Measurements from ENCODE around the gene FCHSD2.

Gene FCHSD2

DNA sequence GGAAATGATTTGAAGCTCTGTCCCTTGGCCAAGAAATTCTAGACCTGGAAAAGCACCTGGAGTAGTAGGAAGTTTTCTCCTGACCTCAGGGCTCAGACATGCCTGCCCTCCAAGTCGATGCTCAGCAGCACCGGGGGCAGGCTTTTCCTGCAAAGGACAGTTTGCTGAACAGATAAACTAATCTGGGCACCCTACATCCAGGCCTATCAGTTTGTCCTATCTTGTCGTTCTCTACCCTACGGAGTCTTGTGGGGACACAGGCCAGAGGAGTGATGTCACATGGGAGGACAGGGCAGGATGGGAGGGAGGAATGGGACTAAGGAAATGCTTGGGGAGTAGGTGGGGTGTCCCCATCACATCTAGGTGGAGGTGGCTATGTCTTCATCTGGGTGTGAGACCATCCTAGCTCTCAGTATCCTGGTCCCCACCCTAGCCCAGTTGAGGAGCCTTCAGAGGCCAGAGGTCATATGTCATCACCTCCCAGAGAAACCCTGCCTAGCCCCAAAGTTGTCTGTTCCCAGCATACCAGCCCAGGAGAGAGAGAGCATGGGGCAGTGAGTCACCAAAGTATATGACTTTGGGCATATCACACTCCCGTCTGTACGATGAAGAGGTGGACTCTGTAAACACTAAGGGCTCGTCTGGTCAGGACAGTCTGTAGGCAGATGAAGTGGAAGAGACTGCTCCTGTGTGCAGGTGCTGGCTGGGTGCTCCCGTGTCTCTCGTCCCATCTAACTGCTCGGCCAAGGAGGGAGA is 18.1 kb upstream of the FCHSD2 start:
- H3K4me1 ChIP-seq (ENCODE audit: control insufficient read depth in 2 of 2, insufficient read depth in 2 of 2, low read length in 2 of 2) = peaks cover under 1 to 15% of the 10 kb centered on the region in 2 donors
- H3K9me3 ChIP-seq (ENCODE audit: control insufficient read depth in 2 of 2, low read length in 2 of 2) = no peaks in the 10 kb centered on the region
- no peak overlapping the region for H3K27ac ChIP-seq (ENCODE audit: low read depth in 2 of 2, low read length in 2 of 2)
- H3K27me3 ChIP-seq (ENCODE audit: control insufficient read depth in 2 of 2, insufficient read depth in 2 of 2, low read length in 2 of 2) = no peaks in the 10 kb centered on the region
- no peaks in the 10 kb centered on the region for H3K36me3 ChIP-seq (ENCODE audit: control insufficient read depth in 2 of 2, insufficient read depth in 2 of 2, low read length in 2 of 2)
- H3K4me3 ChIP-seq (ENCODE audit: low read length in 2 of 2) = no peak overlapping the region
- H3K9ac ChIP-seq (ENCODE audit: low read depth in 1 of 2, low read length in 2 of 2) = no peak overlapping the region

- Histone ChIP-seq H3K27me3 (ENCODE audit: control insufficient read depth in 2 of 2, insufficient read depth in 2 of 2, low read length in 2 of 2) (no peaks in the 10 kb centered on the region), H3K9me3 (ENCODE audit: control insufficient read depth in 2 of 2, low read length in 2 of 2) (no peaks in the 10 kb centered on the region), H3K9ac (ENCODE audit: low read depth in 1 of 2, low read length in 2 of 2) (no peak overlapping the region), H3K4me1 (ENCODE audit: control insufficient read depth in 2 of 2, insufficient read depth in 2 of 2, low read length in 2 of 2) (peaks cover 3 to 18% of the 10 kb centered on the region in 2 donors), H3K4me3 (ENCODE audit: low read length in 2 of 2) (no peak overlapping the region), H3K27ac (ENCODE audit: low read depth in 2 of 2, low read length in 2 of 2) (peak overlapping the region in 1 of 2 donors; percentile 3), H3K36me3 (ENCODE audit: control insufficient read depth in 2 of 2, insufficient read depth in 2 of 2, low read length in 2 of 2) (no peaks in the 10 kb centered on the region)
Measured at GRCh38 chr11:73159297-73159696, 17.2 kb upstream of the FCHSD2 start.

- Histone ChIP-seq H3K27me3 (ENCODE audit: control insufficient read depth in 2 of 2, insufficient read depth in 2 of 2, low read length in 2 of 2) (no peaks in the 10 kb centered on the region), H3K4me3 (ENCODE audit: low read length in 2 of 2) (no peak overlapping the region), H3K9ac (ENCODE audit: low read depth in 1 of 2, low read length in 2 of 2) (no peak overlapping the region), H3K36me3 (ENCODE audit: control insufficient read depth in 2 of 2, insufficient read depth in 2 of 2, low read length in 2 of 2) (no peaks in the 10 kb centered on the region), H3K9me3 (ENCODE audit: control insufficient read depth in 2 of 2, low read length in 2 of 2) (no peaks in the 10 kb centered on the region), H3K4me1 (ENCODE audit: control insufficient read depth in 2 of 2, insufficient read depth in 2 of 2, low read length in 2 of 2) (peaks cover 7 to 24% of the 10 kb centered on the region in 2 donors), H3K27ac (ENCODE audit: low read depth in 2 of 2, low read length in 2 of 2) (peak overlapping the region; percentile 25 to 59)
Measured at GRCh38 chr11:73158356-73159051, 16.4 kb upstream of the FCHSD2 start.

DNA sequence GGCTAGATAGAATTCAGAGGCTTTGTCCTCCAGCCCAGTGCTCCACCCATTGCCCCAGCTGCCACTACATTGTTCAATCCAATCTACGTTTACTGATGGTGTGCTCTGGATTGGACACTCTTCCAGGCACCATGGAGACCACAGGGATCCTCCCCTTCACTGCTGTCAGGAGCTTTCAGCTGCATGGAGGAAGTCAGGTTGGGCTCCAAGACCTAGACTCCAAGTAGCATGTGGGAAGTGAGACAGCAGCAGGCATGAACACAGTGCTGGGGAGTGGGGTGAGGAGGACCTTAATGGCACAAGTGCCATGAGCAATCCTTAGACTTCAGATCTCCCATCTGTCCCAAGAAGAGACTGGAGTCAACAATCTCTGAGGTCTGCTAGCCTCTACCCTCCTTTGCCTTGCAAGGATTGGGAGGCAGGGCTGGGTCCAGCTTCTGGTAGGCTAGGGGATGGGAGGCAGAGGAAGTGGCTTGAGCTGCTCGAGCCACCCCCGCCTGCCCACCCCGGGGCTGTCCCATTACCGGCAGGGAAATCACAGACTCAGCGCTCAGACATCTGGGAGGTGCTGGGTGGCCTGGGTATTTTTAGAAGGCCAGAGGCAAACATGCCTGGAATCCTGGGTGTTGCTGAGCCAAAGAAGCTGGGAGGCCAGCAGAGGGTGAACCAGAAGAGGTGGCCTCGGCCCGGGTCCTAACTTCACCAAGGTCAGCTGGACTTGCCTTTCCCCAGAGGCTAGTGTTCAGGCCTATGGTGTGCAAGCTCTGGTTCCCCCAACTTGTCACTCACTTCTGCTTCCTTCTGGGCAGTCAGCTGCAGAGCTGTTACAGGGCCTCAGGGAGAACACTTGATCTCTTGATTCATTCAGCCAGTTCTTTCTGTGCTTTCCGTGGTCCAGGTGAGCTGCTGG is 15.2 kb upstream of the FCHSD2 start:
- Histone ChIP-seq H3K9me3 (ENCODE audit: control insufficient read depth in 2 of 2, low read length in 2 of 2) (no peaks in the 10 kb centered on the region), H3K4me1 (ENCODE audit: control insufficient read depth in 2 of 2, insufficient read depth in 2 of 2, low read length in 2 of 2) (peaks cover 11 to 29% of the 10 kb centered on the region in 2 donors), H3K9ac (ENCODE audit: low read depth in 1 of 2, low read length in 2 of 2) (no peak overlapping the region), H3K27ac (ENCODE audit: low read depth in 2 of 2, low read length in 2 of 2) (peak overlapping the region; percentile 25 to 59), H3K27me3 (ENCODE audit: control insufficient read depth in 2 of 2, insufficient read depth in 2 of 2, low read length in 2 of 2) (no peaks in the 10 kb centered on the region), H3K4me3 (ENCODE audit: low read length in 2 of 2) (no peak overlapping the region), H3K36me3 (ENCODE audit: control insufficient read depth in 2 of 2, insufficient read depth in 2 of 2, low read length in 2 of 2) (no peaks in the 10 kb centered on the region)

DNA sequence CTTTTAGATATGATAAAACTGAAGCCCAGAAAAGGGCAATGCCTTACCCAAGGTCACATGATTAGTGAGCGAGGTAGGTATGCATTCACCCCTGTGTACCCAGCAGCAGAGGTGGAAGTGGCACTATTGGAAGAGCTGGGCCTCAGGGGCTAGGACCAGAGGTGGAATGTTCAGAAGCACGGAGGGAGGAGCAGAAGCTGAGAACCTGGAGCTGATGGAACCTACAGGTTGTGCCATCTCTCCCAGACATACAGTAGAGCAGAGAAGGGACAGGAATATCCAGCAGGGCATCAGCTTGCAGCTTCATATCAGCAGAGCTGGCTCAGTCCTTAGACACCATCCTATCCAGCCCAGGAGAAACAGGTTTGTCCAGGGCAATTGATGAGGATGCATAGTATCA is 14.6 kb upstream of the FCHSD2 start:
- no peak overlapping the region for H3K9ac ChIP-seq (ENCODE audit: low read depth in 1 of 2, low read length in 2 of 2)
- H3K27me3 ChIP-seq (ENCODE audit: control insufficient read depth in 2 of 2, insufficient read depth in 2 of 2, low read length in 2 of 2) = no peaks in the 10 kb centered on the region
- H3K9me3 ChIP-seq (ENCODE audit: control insufficient read depth in 2 of 2, low read length in 2 of 2) = no peaks in the 10 kb centered on the region
- H3K27ac ChIP-seq (ENCODE audit: low read depth in 2 of 2, low read length in 2 of 2) = peak overlapping the region in 1 of 2 donors; percentile 59
- H3K4me3 ChIP-seq (ENCODE audit: low read length in 2 of 2) = no peak overlapping the region
- H3K4me1 ChIP-seq (ENCODE audit: control insufficient read depth in 2 of 2, insufficient read depth in 2 of 2, low read length in 2 of 2) = peaks cover 12 to 29% of the 10 kb centered on the region in 2 donors
- H3K36me3 ChIP-seq (ENCODE audit: control insufficient read depth in 2 of 2, insufficient read depth in 2 of 2, low read length in 2 of 2) = no peaks in the 10 kb centered on the region

DNA sequence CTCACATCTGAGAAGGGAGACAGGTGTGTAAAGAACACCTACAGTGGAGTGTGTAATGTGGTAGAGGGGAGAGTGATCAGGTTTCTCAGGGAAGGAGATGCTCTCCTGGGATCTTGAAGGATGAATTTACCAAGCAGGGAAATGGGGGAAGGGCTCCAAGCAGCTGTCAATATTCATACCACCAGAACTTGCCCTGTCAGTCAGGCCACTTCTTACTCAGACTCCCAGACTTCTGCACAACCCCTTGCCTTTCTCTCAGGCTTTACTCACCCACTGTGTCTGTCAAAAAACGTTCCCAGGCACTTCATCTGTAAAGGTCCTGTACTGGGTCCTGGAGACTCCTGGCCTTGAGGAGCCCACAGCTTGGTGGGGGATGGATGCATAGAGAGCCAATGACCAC is 14.0 kb upstream of the FCHSD2 start:
- H3K9ac ChIP-seq (ENCODE audit: low read depth in 1 of 2, low read length in 2 of 2) = no peak overlapping the region
- H3K27ac ChIP-seq (ENCODE audit: low read depth in 2 of 2, low read length in 2 of 2) = no peak overlapping the region
- H3K4me1 ChIP-seq (ENCODE audit: control insufficient read depth in 2 of 2, insufficient read depth in 2 of 2, low read length in 2 of 2) = peaks cover 12 to 29% of the 10 kb centered on the region in 2 donors
- no peaks in the 10 kb centered on the region for H3K36me3 ChIP-seq (ENCODE audit: control insufficient read depth in 2 of 2, insufficient read depth in 2 of 2, low read length in 2 of 2)
- H3K4me3 ChIP-seq (ENCODE audit: low read length in 2 of 2) = no peak overlapping the region
- no peaks in the 10 kb centered on the region for H3K9me3 ChIP-seq (ENCODE audit: control insufficient read depth in 2 of 2, low read length in 2 of 2)
- no peaks in the 10 kb centered on the region for H3K27me3 ChIP-seq (ENCODE audit: control insufficient read depth in 2 of 2, insufficient read depth in 2 of 2, low read length in 2 of 2)

DNA sequence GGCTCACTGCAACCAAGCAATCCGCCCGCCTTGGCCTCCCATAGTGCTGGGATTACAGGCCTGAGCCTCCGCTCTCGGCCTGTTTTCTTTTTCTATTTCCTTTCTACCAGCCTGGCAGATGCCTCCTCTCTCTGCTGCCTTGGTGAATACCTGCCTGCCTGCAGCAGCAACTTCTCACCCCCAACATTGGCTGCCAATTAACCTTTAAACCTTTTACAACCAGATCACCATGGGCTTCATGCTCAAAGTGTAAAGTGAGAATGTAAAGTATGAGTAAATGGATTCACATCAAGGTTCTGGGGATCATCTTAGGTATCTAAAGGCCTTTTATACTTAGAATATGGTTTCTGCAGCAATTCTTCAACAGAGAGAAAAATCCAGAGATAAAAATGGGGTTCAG is 13.0 kb upstream of the FCHSD2 start:
- peak overlapping the region in 1 of 2 donors; percentile 46 for H3K27ac ChIP-seq (ENCODE audit: low read depth in 2 of 2, low read length in 2 of 2)
- no peak overlapping the region for H3K4me3 ChIP-seq (ENCODE audit: low read length in 2 of 2)

GRCh38 chr11:73154178-73154577 is 12.1 kb upstream of the FCHSD2 start:
- no peaks in the 10 kb centered on the region for H3K27me3 ChIP-seq (ENCODE audit: control insufficient read depth in 2 of 2, insufficient read depth in 2 of 2, low read length in 2 of 2)
- no peaks in the 10 kb centered on the region for H3K36me3 ChIP-seq (ENCODE audit: control insufficient read depth in 2 of 2, insufficient read depth in 2 of 2, low read length in 2 of 2)
- H3K27ac ChIP-seq (ENCODE audit: low read depth in 2 of 2, low read length in 2 of 2) = peak overlapping the region; percentile 34 to 78
- no peaks in the 10 kb centered on the region for H3K9me3 ChIP-seq (ENCODE audit: control insufficient read depth in 2 of 2, low read length in 2 of 2)
- no peak overlapping the region for H3K4me3 ChIP-seq (ENCODE audit: low read length in 2 of 2)
- H3K4me1 ChIP-seq (ENCODE audit: control insufficient read depth in 2 of 2, insufficient read depth in 2 of 2, low read length in 2 of 2) = peaks cover 12 to 32% of the 10 kb centered on the region in 2 donors
- H3K9ac ChIP-seq (ENCODE audit: low read depth in 1 of 2, low read length in 2 of 2) = no peak overlapping the region

More for the DNA sequence above, 13.0 kb upstream of the FCHSD2 start:
- H3K27me3 ChIP-seq (ENCODE audit: control insufficient read depth in 2 of 2, insufficient read depth in 2 of 2, low read length in 2 of 2) = no peaks in the 10 kb centered on the region
- no peaks in the 10 kb centered on the region for H3K9me3 ChIP-seq (ENCODE audit: control insufficient read depth in 2 of 2, low read length in 2 of 2)
- H3K4me1 ChIP-seq (ENCODE audit: control insufficient read depth in 2 of 2, insufficient read depth in 2 of 2, low read length in 2 of 2) = peaks cover 12 to 29% of the 10 kb centered on the region in 2 donors
- H3K36me3 ChIP-seq (ENCODE audit: control insufficient read depth in 2 of 2, insufficient read depth in 2 of 2, low read length in 2 of 2) = no peaks in the 10 kb centered on the region
- no peak overlapping the region for H3K9ac ChIP-seq (ENCODE audit: low read depth in 1 of 2, low read length in 2 of 2)

DNA sequence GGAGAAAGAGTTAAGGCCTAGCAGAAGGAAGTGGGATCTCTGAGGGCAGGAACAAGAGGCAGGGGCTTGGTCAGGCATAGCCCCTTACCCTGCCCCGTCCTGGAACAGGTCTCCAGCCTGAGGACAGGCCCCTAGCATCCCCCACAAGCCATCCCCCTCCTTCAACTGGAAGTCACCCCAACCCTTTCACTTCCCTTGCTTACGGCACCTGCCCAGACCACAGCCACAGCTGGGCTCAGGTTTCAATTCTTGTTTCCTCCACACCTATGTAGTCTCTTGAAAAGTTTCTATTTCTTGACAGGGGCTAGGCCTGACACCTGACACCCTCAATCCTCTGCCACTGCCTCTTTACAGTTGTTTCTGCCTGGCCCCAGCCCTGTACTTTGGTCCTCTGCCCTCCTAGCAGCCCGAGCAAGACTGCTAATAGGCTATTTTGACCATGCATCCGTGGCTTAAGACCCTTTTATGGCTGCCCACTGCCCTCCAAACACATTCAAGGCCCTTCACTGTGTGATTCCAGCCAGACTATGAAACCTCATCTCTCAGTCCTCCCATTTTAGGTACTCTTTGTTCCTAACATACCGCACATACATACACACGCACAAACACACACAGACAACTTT is 10.9 kb upstream of the FCHSD2 start:
- Histone ChIP-seq H3K4me1 (ENCODE audit: control insufficient read depth in 2 of 2, insufficient read depth in 2 of 2, low read length in 2 of 2) (peaks cover 12 to 32% of the 10 kb centered on the region in 2 donors), H3K27ac (ENCODE audit: low read depth in 2 of 2, low read length in 2 of 2) (peak overlapping the region; percentile 34 to 78), H3K27me3 (ENCODE audit: control insufficient read depth in 2 of 2, insufficient read depth in 2 of 2, low read length in 2 of 2) (no peaks in the 10 kb centered on the region), H3K9ac (ENCODE audit: low read depth in 1 of 2, low read length in 2 of 2) (no peak overlapping the region), H3K36me3 (ENCODE audit: control insufficient read depth in 2 of 2, insufficient read depth in 2 of 2, low read length in 2 of 2) (no peaks in the 10 kb centered on the region), H3K9me3 (ENCODE audit: control insufficient read depth in 2 of 2, low read length in 2 of 2) (no peaks in the 10 kb centered on the region), H3K4me3 (ENCODE audit: low read length in 2 of 2) (no peak overlapping the region)

Measured in mucosa of rectum (tissue), 2 donors.